IPS-NIHi7 (cell line): ENCODE measurements around the gene ATCAY.
"Not testable (repeated sequence)": the region's sequence is repeated elsewhere in the genome, so short reads cannot be mapped to it uniquely, and the experiment has no call there.

Source experiments
- DNase-seq: peaks from one replicate; pipeline ENCODE4 v3.0.0; 2012; ENCODE audit warnings: mixed read lengths; ENCODE audit errors: extremely low spot score

Gene ATCAY

GRCh38 chr19:3949294-3949693, 68.8 kb downstream of the ATCAY start:
- DNase-seq: no peak

GRCh38 chr19:3949997-3950859, 69.7 kb downstream of the ATCAY start:
- no peak for DNase-seq

- DNase-seq: no peak
Observed at GRCh38 chr19:3950871-3951861, 70.7 kb downstream of the ATCAY start.

- not testable (repeated sequence) for DNase-seq
Observed at GRCh38 chr19:3952755-3953276, 72.3 kb downstream of the ATCAY start.

GRCh38 chr19:3954107-3954506, 73.6 kb downstream of the ATCAY start:
- DNase-seq: no peak

GRCh38 chr19:3955276-3955675, 74.8 kb downstream of the ATCAY start:
- DNase-seq: not testable (repeated sequence)

- no peak for DNase-seq
Observed at GRCh38 chr19:3955688-3956087, 75.2 kb downstream of the ATCAY start.

- DNase-seq: no peak
Observed at GRCh38 chr19:3958836-3959765, 78.6 kb downstream of the ATCAY start.

GRCh38 chr19:3959766-3960131, 79.3 kb downstream of the ATCAY start:
- DNase-seq: no peak

- no peak for DNase-seq
Observed at GRCh38 chr19:3961007-3961406, 80.5 kb downstream of the ATCAY start.

- no peak for DNase-seq
Observed at GRCh38 chr19:3963458-3964255, 83.2 kb downstream of the ATCAY start.

GRCh38 chr19:3964256-3965194, 84.0 kb downstream of the ATCAY start:
- no peak for DNase-seq

- no peak for DNase-seq
Observed at GRCh38 chr19:3966051-3967017, 85.8 kb downstream of the ATCAY start.

GRCh38 chr19:3967983-3968382, 87.5 kb downstream of the ATCAY start:
- not testable (repeated sequence) for DNase-seq

- DNase-seq: peak; percentile 85
Observed at GRCh38 chr19:3968556-3969434, 88.3 kb downstream of the ATCAY start.

GRCh38 chr19:3969435-3970312, 89.2 kb downstream of the ATCAY start:
- no peak for DNase-seq
